Mammary epithelial cell (primary cell): Measurements from ENCODE around the gene NADK.

Experiments
- EZH2 ChIP-seq: IDR thresholded peaks from 2 replicates; pipeline ENCODE4 v1.6.1; 2012; ENCODE audit warnings: low read length, inconsistent platforms, borderline replicate concordance
- TF ChIP-seq, protein P1 (sequence below), 2 donors: IDR thresholded peaks in 1 of 2; conservative IDR thresholded peaks in 1 of 2; 2 replicates each; pipeline ENCODE4 v1.5.1; 2011 to 2012; ENCODE audit warnings: inconsistent platforms in 2 of 2, low read length in 2 of 2, mild to moderate bottlenecking in 2 of 2, control low read depth in 1 of 2, low read depth in 1 of 2; ENCODE audit not compliant: insufficient read depth in 1 of 2; ENCODE audit errors: extremely low read depth in 1 of 2

DNA sequence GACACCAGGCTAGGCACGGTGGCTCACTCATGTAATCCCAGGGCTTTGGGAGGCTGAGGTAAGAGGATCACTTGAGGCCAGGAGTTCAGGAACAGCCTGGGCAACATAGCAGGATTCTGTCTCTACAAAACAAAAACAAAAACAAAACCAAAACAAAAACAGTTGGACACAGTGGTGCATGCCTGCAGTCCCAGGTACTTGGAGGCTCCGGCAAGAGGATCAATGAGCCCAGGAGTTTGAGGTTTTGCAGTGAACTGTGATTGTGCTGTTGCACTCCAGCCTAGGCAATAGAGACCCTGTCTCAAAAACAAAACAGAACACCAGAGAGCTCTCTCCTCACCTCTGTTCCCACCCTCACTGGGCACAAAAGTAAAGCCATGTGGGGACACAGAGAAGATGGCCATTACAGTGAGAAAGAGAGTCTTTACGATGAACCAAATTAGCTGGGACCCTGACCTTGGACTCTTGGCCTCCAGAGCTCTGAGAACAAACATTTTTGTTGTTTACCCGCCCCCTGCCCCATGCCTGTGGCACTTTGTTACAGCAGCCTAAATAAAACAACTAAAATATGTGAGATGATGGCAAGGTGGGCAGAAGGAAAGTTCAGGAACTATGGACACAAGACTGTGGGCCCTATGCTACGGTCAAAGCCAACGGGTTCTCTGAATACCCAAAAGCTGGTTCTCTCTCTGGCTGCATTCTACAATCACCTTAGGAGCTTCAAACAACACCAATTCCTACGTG, 9.8 kb downstream of the NADK start:
- no peak for TF ChIP-seq EZH2
- TF ChIP-seq, protein P1, sequence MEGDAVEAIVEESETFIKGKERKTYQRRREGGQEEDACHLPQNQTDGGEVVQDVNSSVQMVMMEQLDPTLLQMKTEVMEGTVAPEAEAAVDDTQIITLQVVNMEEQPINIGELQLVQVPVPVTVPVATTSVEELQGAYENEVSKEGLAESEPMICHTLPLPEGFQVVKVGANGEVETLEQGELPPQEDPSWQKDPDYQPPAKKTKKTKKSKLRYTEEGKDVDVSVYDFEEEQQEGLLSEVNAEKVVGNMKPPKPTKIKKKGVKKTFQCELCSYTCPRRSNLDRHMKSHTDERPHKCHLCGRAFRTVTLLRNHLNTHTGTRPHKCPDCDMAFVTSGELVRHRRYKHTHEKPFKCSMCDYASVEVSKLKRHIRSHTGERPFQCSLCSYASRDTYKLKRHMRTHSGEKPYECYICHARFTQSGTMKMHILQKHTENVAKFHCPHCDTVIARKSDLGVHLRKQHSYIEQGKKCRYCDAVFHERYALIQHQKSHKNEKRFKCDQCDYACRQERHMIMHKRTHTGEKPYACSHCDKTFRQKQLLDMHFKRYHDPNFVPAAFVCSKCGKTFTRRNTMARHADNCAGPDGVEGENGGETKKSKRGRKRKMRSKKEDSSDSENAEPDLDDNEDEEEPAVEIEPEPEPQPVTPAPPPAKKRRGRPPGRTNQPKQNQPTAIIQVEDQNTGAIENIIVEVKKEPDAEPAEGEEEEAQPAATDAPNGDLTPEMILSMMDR (conservative IDR thresholded peaks at IDR 0.05 in 1 of 2, IDR thresholded peaks at IDR 0.05 in 1 of 2; ENCODE audit: extremely low read depth in 1 of 2, insufficient read depth in 1 of 2, low read depth in 1 of 2, low read length in 2 of 2), result no peak
